Omental fat pad (tissue), 4 donors: ENCODE measurements around the gene PPP1R9A. TPM values are rescaled to one million over a fixed set of nuclear protein-coding genes. Genes with fewer than 3 reads are reported as not detected.

Experiments used
- ATAC-seq: fragments of 150-250 bp; one replicate; pipeline ENCODE4 v1.9.1; 2016; ENCODE audit warnings: mild to moderate bottlenecking, moderate library complexity; ENCODE audit not compliant: low FRiP score
- DNase-seq: peaks from one replicate; pipeline ENCODE4 v3.0.0-alpha.2; 2019; ENCODE audit warnings: low spot score
- CTCF ChIP-seq, 3 donors: fragments of 450-650 bp; IDR thresholded peaks; one replicate each; pipeline ENCODE4 v1.5.1; 2016 to 2017; ENCODE audit warnings: antibody characterized with exemption in 3 of 3, mild to moderate bottlenecking in 3 of 3, moderate library complexity in 2 of 3
- total RNA-seq, 4 donors: library from RNA; depleted of rRNA; stranded (reverse); fragments of >200 nt; gene quantifications; one replicate each; pipeline ENCODE4 v1.1.0, GENCODE V29; 2016

The PPP1R9A gene
- total RNA-seq, 4 donors from 2014 or later, result 5.5 to 16.5 (median 9.6) TPM

GRCh38 chr7:95089414-95090315 is 182.3 kb downstream of the PPP1R9A start:
- no peak for TF ChIP-seq CTCF (IDR thresholded peaks at IDR 0.05)
- DNase-seq (no peak), ATAC-seq (no peak)

- DNase-seq, result no peak
- TF ChIP-seq CTCF (IDR thresholded peaks at IDR 0.05), result no peak
- no peak for ATAC-seq
These were observed 184.9 kb downstream of the PPP1R9A start for GRCh38 chr7:95092324-95092723.

- no peak for ATAC-seq
- no peak for DNase-seq
- no peak for TF ChIP-seq CTCF (IDR thresholded peaks at IDR 0.05)
These were observed 188.0 kb downstream of the PPP1R9A start for GRCh38 chr7:95095259-95095965.

GRCh38 chr7:95095966-95096540 is 188.7 kb downstream of the PPP1R9A start:
- TF ChIP-seq CTCF (IDR thresholded peaks at IDR 0.05), result no peak
- DNase-seq, result no peak
- ATAC-seq, result no peak

GRCh38 chr7:95097291-95097690 is 189.9 kb downstream of the PPP1R9A start:
- no peak for TF ChIP-seq CTCF (IDR thresholded peaks at IDR 0.05)
- no peak for ATAC-seq
- DNase-seq, result no peak

- no peak for TF ChIP-seq CTCF (IDR thresholded peaks at IDR 0.05)
- no peak for DNase-seq
- no peak for ATAC-seq
These were observed 190.5 kb downstream of the PPP1R9A start for GRCh38 chr7:95097851-95098250.
